Stimulated activated CD8-positive, alpha-beta memory T cell treated with anti-CD3 and anti-CD28 coated beads, Interleukin-7, amount 100 ng/mL, for 1 hour (primary cell): ENCODE measurements around the gene ITIH3.
"Not testable (repeated sequence)": the region's sequence is repeated elsewhere in the genome, so short reads cannot be mapped to it uniquely, and the experiment has no call there.

Source experiments
- DNase-seq, 2 donors: peaks; one replicate each; pipeline ENCODE4 v3.0.0-alpha.2; 2020; ENCODE audit warnings: low read depth in 2 of 2

The ITIH3 gene

GRCh38 chr3:52794612-52795099 lies at the start of gene ITIH3:
Gene ITIH3 (plus strand): TSS chr3:52794796. CDS start chr3:52794804, 8 bp downstream.
- DNase-seq, result no peak

GRCh38 chr3:52752045-52752660 lies 42.4 kb upstream of the ITIH3 start:
- no peak for DNase-seq

- DNase-seq, result no peak
These were observed 40.2 kb upstream of the ITIH3 start for GRCh38 chr3:52754373-52754772.

- DNase-seq, result no peak
These were observed 38.5 kb upstream of the ITIH3 start for GRCh38 chr3:52756141-52756540.

GRCh38 chr3:52763466-52763865 lies 31.1 kb upstream of the ITIH3 start:
- DNase-seq, result no peak

- DNase-seq, result no peak
These were observed 24.7 kb upstream of the ITIH3 start for GRCh38 chr3:52769786-52770455.

GRCh38 chr3:52770496-52771333 lies 23.9 kb upstream of the ITIH3 start, which contains the start of gene NEK4:
Gene NEK4 (minus strand): TSS chr3:52770940. CDS start chr3:52770746, 194 bp downstream.
- DNase-seq, result peak; percentile 66 to 69

GRCh38 chr3:52771334-52771681 lies 23.3 kb upstream of the ITIH3 start:
- no peak for DNase-seq

GRCh38 chr3:52771702-52772101 lies 22.9 kb upstream of the ITIH3 start:
- no peak for DNase-seq

GRCh38 chr3:52773361-52774065 lies 21.1 kb upstream of the ITIH3 start:
- DNase-seq, result no peak

- no peak for DNase-seq
These were observed 20.4 kb upstream of the ITIH3 start for GRCh38 chr3:52774066-52774713.

- no peak for DNase-seq
These were observed 19.4 kb upstream of the ITIH3 start for GRCh38 chr3:52774901-52775864.

- no peak for DNase-seq
These were observed 18.7 kb upstream of the ITIH3 start for GRCh38 chr3:52775877-52776276.

GRCh38 chr3:52776486-52776885 lies 18.1 kb upstream of the ITIH3 start:
- DNase-seq, result not testable (repeated sequence)

GRCh38 chr3:52777127-52777958 lies 17.3 kb upstream of the ITIH3 start, which contains the start of gene ITIH1:
Gene ITIH1 (plus strand): TSS chr3:52777599. CDS start chr3:52777616, 17 bp downstream.
- no peak for DNase-seq

GRCh38 chr3:52777959-52778805 lies 16.4 kb upstream of the ITIH3 start:
- no peak for DNase-seq

GRCh38 chr3:52779011-52779836 lies 15.4 kb upstream of the ITIH3 start:
- DNase-seq, result no peak
